IMR-90 (cell line): ENCODE measurements around the gene SLX4. TPM values are rescaled to one million over a fixed set of nuclear protein-coding genes. Genes with fewer than 3 reads are reported as not detected.

ENCODE experiments used
- ATAC-seq: fragments of 200-7000 bp; cut with Tn5 transposase; 2 replicates; pipeline ENCODE4 v1.9.1; 2020; ENCODE audit warnings: low read depth, mild to moderate bottlenecking, moderate library complexity
- BruUV-seq: library from RNA; stranded (reverse); fragments of 400-500 nt; replicated peaks from 2 replicates; lab custom pipeline; 2021; lab: Mats Ljungman, UMichigan
- CTCF ChIA-PET: fragments of 300-600 bp; formaldehyde crosslinking; extraction: SDS; loops from one replicate; lab custom pipeline; 2021; ENCODE audit warnings: antibody characterized with exemption; lab: Yijun Ruan, JAX
- POLR2A ChIA-PET: fragments of 300-600 bp; sonication (Branson Sonifier 250); formaldehyde crosslinking; loops from one replicate; lab custom pipeline; 2022; ENCODE audit warnings: antibody characterized with exemption; ENCODE audit not compliant: unreplicated experiment; lab: Charles Lee
- DNase-seq: peaks from one replicate; pipeline ENCODE4 v3.0.0; 2013
- H2AFZ ChIP-seq: replicated peaks from 2 replicates; pipeline ENCODE3; 2013; ENCODE audit warnings: low read length, mild to moderate bottlenecking; ENCODE audit not compliant: poor library complexity
- H2AK5ac ChIP-seq: 2 replicates; pipeline ENCODE4 v1.6.1; 2013; ENCODE audit warnings: low read depth, low read length, inconsistent platforms
- H2AK9ac ChIP-seq: replicated peaks from 2 replicates; pipeline ENCODE3; 2013; ENCODE audit warnings: mild to moderate bottlenecking, low read depth, low read length, moderate library complexity; ENCODE audit not compliant: poor library complexity
- H2BK120ac ChIP-seq: 2 replicates; pipeline ENCODE4 v1.6.1; 2013; ENCODE audit warnings: low read depth, low read length, inconsistent platforms
- H2BK15ac ChIP-seq: 3 replicates; pipeline ENCODE4 v1.6.1; 2013; ENCODE audit warnings: low read depth, low read length, inconsistent platforms
- H2BK20ac ChIP-seq: 2 replicates; pipeline ENCODE4 v1.6.1; 2013; ENCODE audit warnings: low read depth, mild to moderate bottlenecking, inconsistent platforms, low read length, moderate library complexity
- H2BK5ac ChIP-seq: 2 replicates; pipeline ENCODE4 v1.6.1; 2013; ENCODE audit warnings: mild to moderate bottlenecking, low read depth, low read length, inconsistent platforms; ENCODE audit not compliant: poor library complexity, severe bottlenecking
- H3K14ac ChIP-seq: replicated peaks from 2 replicates; pipeline ENCODE4 v1.6.1; 2013; ENCODE audit warnings: low read depth, low read length, inconsistent platforms
- H3K18ac ChIP-seq: 2 replicates; pipeline ENCODE4 v1.6.1; 2013; ENCODE audit warnings: low read depth, low read length, control low read depth
- H3K23ac ChIP-seq: 2 replicates; pipeline ENCODE4 v1.6.1; 2013; ENCODE audit warnings: low read depth, low read length, inconsistent platforms
- H3K27ac ChIP-seq: 2 replicates; pipeline ENCODE4 v1.5.1; 2013; ENCODE audit warnings: mild to moderate bottlenecking, control low read depth, low read length; ENCODE audit not compliant: insufficient read depth
- H3K27me3 ChIP-seq: 2 replicates; pipeline ENCODE4 v1.6.1; 2013; ENCODE audit warnings: low read length; ENCODE audit not compliant: control insufficient read depth, insufficient read depth
- H3K36me3 ChIP-seq: 2 replicates; pipeline ENCODE4 v1.6.1; 2013; ENCODE audit warnings: low read length, mixed read lengths; ENCODE audit not compliant: control insufficient read depth, insufficient read depth
- H3K4ac ChIP-seq: 2 replicates; pipeline ENCODE4 v1.6.1; 2013; ENCODE audit warnings: low read depth, low read length, inconsistent platforms
- H3K4me1 ChIP-seq: 2 replicates; pipeline ENCODE4 v1.6.1; 2013; ENCODE audit warnings: low read length, mixed read lengths; ENCODE audit not compliant: control insufficient read depth, insufficient read depth
- H3K4me2 ChIP-seq: 2 replicates; pipeline ENCODE4 v1.6.1; 2013; ENCODE audit warnings: low read depth, mild to moderate bottlenecking, control low read depth, low read length, moderate library complexity
- H3K4me3 ChIP-seq: 2 replicates; pipeline ENCODE4 v1.5.1; 2013; ENCODE audit warnings: low read depth, mild to moderate bottlenecking, control low read depth, low read length, moderate library complexity; ENCODE audit not compliant: insufficient read depth
- H3K56ac ChIP-seq: 2 replicates; pipeline ENCODE4 v1.6.1; 2013; ENCODE audit warnings: low read length, inconsistent platforms; ENCODE audit not compliant: insufficient read depth; ENCODE audit errors: extremely low read depth
- H3K79me1 ChIP-seq, 2 experiments: 2 replicates each; pipeline ENCODE4 v1.6.1; 2013; ENCODE audit warnings: low read length in 2 of 2, inconsistent platforms in 1 of 2, low read depth in 1 of 2
- H3K9ac ChIP-seq: 2 replicates; pipeline ENCODE4 v1.6.1; 2013; ENCODE audit warnings: low read depth, low read length, control low read depth
- H3K9me1 ChIP-seq: 2 replicates; pipeline ENCODE4 v1.6.1; 2013; ENCODE audit warnings: low read length, inconsistent platforms; ENCODE audit not compliant: insufficient read depth
- H3K9me3 ChIP-seq: 2 replicates; pipeline ENCODE4 v1.6.1; 2013; ENCODE audit warnings: low read length; ENCODE audit not compliant: control insufficient read depth, insufficient read depth
- H4K20me1 ChIP-seq: 2 replicates; pipeline ENCODE4 v1.6.1; 2013; ENCODE audit warnings: low read length, inconsistent platforms; ENCODE audit not compliant: insufficient read depth
- H4K5ac ChIP-seq: 2 replicates; pipeline ENCODE4 v1.6.1; 2013; ENCODE audit warnings: mild to moderate bottlenecking, low read depth, low read length, control low read depth
- H4K8ac ChIP-seq, 2 experiments: 2 replicates each; pipeline ENCODE4 v1.6.1; 2013; ENCODE audit warnings: low read depth in 2 of 2, low read length in 2 of 2, control low read depth in 1 of 2, inconsistent platforms in 1 of 2
- H4K91ac ChIP-seq: 2 replicates; pipeline ENCODE4 v1.6.1; 2013; ENCODE audit warnings: low read depth, low read length, inconsistent platforms; ENCODE audit not compliant: insufficient read depth
- BHLHE40 ChIP-seq: fragments of 150-350 bp; IDR thresholded peaks from 2 replicates; pipeline ENCODE4 v1.6.1; 2016; ENCODE audit warnings: mild to moderate bottlenecking, low read depth, low read length
- CEBPB ChIP-seq: IDR thresholded peaks from 2 replicates; pipeline ENCODE4 v1.6.1; 2012; ENCODE audit warnings: low read depth, low read length, improper control_type of control experiment
- CHD1 ChIP-seq: IDR thresholded peaks from 2 replicates; pipeline ENCODE4 v1.6.1; 2012; ENCODE audit warnings: low read depth, low read length, improper control_type of control experiment
- CTCF ChIP-seq: conservative IDR thresholded peaks from 2 replicates; pipeline ENCODE4 v1.5.1; 2012; ENCODE audit warnings: mild to moderate bottlenecking, low read depth, low read length, improper control_type of control experiment
- ELK1 ChIP-seq: fragments of 150-350 bp; IDR thresholded peaks from 2 replicates; pipeline ENCODE4 v1.6.1; 2016; ENCODE audit warnings: low read depth, mild to moderate bottlenecking, low read length, moderate library complexity, borderline replicate concordance
- FOS ChIP-seq: fragments of 150-350 bp; IDR thresholded peaks from 2 replicates; pipeline ENCODE4 v1.6.1; 2016; ENCODE audit warnings: low read depth, low read length
- MAFK ChIP-seq: IDR thresholded peaks from 2 replicates; pipeline ENCODE4 v1.6.1; 2012; ENCODE audit warnings: low read depth, low read length, improper control_type of control experiment
- MAZ ChIP-seq: IDR thresholded peaks from 2 replicates; pipeline ENCODE4 v1.6.1; 2012; ENCODE audit warnings: low read depth, mild to moderate bottlenecking, low read length, improper control_type of control experiment, moderate library complexity, borderline replicate concordance
- MXI1 ChIP-seq: IDR thresholded peaks from 2 replicates; pipeline ENCODE4 v1.6.1; 2012; ENCODE audit warnings: low read depth, mild to moderate bottlenecking, low read length, moderate library complexity, borderline replicate concordance
- NFE2L2 ChIP-seq: fragments of 150-350 bp; IDR thresholded peaks from 2 replicates; pipeline ENCODE4 v1.6.1; 2016; ENCODE audit warnings: low read depth, mild to moderate bottlenecking, low read length
- POLR2A ChIP-seq: IDR thresholded peaks from 2 replicates; pipeline ENCODE4 v1.6.1; 2012; ENCODE audit warnings: mild to moderate bottlenecking, low read depth, low read length
- RAD21 ChIP-seq: IDR thresholded peaks from 2 replicates; pipeline ENCODE4 v1.6.1; 2012; ENCODE audit warnings: low read length, improper control_type of control experiment
- RCOR1 ChIP-seq: IDR thresholded peaks from 2 replicates; pipeline ENCODE4 v1.6.1; 2012; ENCODE audit warnings: mild to moderate bottlenecking, low read length, improper control_type of control experiment; ENCODE audit not compliant: insufficient replicate concordance
- RFX5 ChIP-seq: IDR thresholded peaks from 2 replicates; pipeline ENCODE4 v1.8.0; 2012; ENCODE audit warnings: low read depth, mild to moderate bottlenecking, low read length, moderate library complexity
- SMC3 ChIP-seq: fragments of 150-350 bp; IDR thresholded peaks from 2 replicates; pipeline ENCODE4 v1.6.1; 2016; ENCODE audit warnings: low read depth, mild to moderate bottlenecking, antibody characterized with exemption, low read length, moderate library complexity
- USF2 ChIP-seq: fragments of 150-350 bp; IDR thresholded peaks from 2 replicates; pipeline ENCODE4 v1.6.1; 2017; ENCODE audit warnings: mild to moderate bottlenecking, antibody characterized with exemption, low read length, low read depth
- WGBS, 2 experiments: methylation state at CpG; one replicate each; pipeline versions ENCODE4 v1.1.5 to v1.1.7; 2013; ENCODE audit warnings: missing lambda C conversion rate in 2 of 2; ENCODE audit not compliant: insufficient read length in 1 of 2; ENCODE audit errors: extremely low coverage in 2 of 2; 5-methylcytosine and 5-hydroxymethylcytosine counted together
- dilution Hi-C: fragments of 300-500 bp; cut with HindIII; formaldehyde crosslinking; loops from one replicate; pipeline ENCODE4 v1.14.3; 2018; ENCODE audit warnings: low sequenced_read_pairs; ENCODE audit not compliant: unreplicated experiment
- in situ Hi-C: fragments of 300-500 bp; cut with MboI; formaldehyde crosslinking; loops from 3 replicates; pipeline ENCODE4 v1.14.3; 2019; ENCODE audit warnings: low sequenced_read_pairs, inconsistent platforms, mixed read lengths
- intact Hi-C: fragments of 100-400 bp; cut with micrococcal nuclease; formaldehyde crosslinking; loops from 2 replicates; pipeline ENCODE4 v1.10.0; 2022
- polyA plus RNA-seq, 3 experiments: library from polyadenylated mRNA; depleted of rRNA; stranded (reverse); fragments of >200 nt; gene quantifications; 2 replicates each; pipeline ENCODE4 v1.2.3, GENCODE V29; 2012; ENCODE audit warnings: low replicate concordance in 1 of 3
- total RNA-seq: library from RNA; depleted of rRNA; stranded (reverse); fragments of >200 nt; gene quantifications from 2 replicates; pipeline ENCODE4 v1.2.3, GENCODE V29; 2012

The SLX4 gene
- total and polyA plus RNA-seq, 2 of the 4 experiments (the other 2 are of a cell fraction), result 1.3 to 3.1 TPM

GRCh38 chr16:3618769-3619141 lies 7.3 kb upstream of the SLX4 start:
- in situ Hi-C loops, result no loop called here

More at GRCh38 chr16:3618769-3619141, 7.3 kb upstream of the SLX4 start:
- Histone ChIP-seq H4K5ac (no peak overlapping the region), H3K14ac (no peak overlapping the region), H3K27ac (no peak overlapping the region), H2BK15ac (no peak overlapping the region), H2BK20ac (no peak overlapping the region), H4K91ac (no peak overlapping the region), H3K27me3 (no peaks in the 10 kb centered on the region), H3K4me3 (no peak overlapping the region), H3K36me3 (peaks cover 7% of the 10 kb centered on the region; the same call in 1 of the 2 replicates), H2BK120ac (no peak overlapping the region), H3K9me3 (no peaks in the 10 kb centered on the region), H3K23ac (no peak overlapping the region), H2BK5ac (no peak overlapping the region), H3K18ac (no peak overlapping the region), H3K56ac (no peak overlapping the region), H2AFZ (no peak overlapping the region), H3K4me2 (no peak overlapping the region), H2AK5ac (no peak overlapping the region), H4K20me1 (no peaks in the 10 kb centered on the region; the same call in 1 of the 2 replicates), H3K79me1 (peaks cover 35 to 65% of the 10 kb centered on the region in 2 experiments), H3K9ac (no peak overlapping the region), H2AK9ac (no peak overlapping the region), H4K8ac (no peak overlapping the region), H3K4me1 (no peaks in the 10 kb centered on the region), H3K9me1 (peaks cover 4% of the 10 kb centered on the region; the same call in 1 of the 2 replicates), H3K4ac (no peak overlapping the region)
- ChIA-PET POLR2A (no interaction called here), CTCF (interaction anchor here (0.5 kb wide), 1 partner anchor 14 kb away, joined by 5 read pairs; no protein-coding TSS in a partner anchor)
- no TSS peak for BruUV-seq
- 90% methylated on average over 2 of the region's 3 CpGs; no CpG with 5 or more reads in 1 of the 2 experiments for WGBS, 2 experiments
- intact Hi-C loops (no loop called here), dilution Hi-C loops (no loop called here)
- TF ChIP-seq MXI1 (no peak), RCOR1 (no peak), CEBPB (no peak), POLR2A (no peak), BHLHE40 (no peak), RFX5 (no peak), FOS (no peak), USF2 (no peak), CTCF (no peak), MAFK (no peak), CHD1 (no peak), MAZ (no peak), SMC3 (no peak), ELK1 (no peak), NFE2L2 (no peak), RAD21 (no peak)
- no peak for DNase-seq
- ATAC-seq, result no peak
